Natural killer cell (primary cell): ENCODE data around the gene LIN54. TPM values are rescaled to one million over a fixed set of nuclear protein-coding genes. Genes with fewer than 3 reads are reported as not detected.
"Not testable (repeated sequence)": the region's sequence is repeated elsewhere in the genome, so short reads cannot be mapped to it uniquely, and the experiment has no call there.

Experiments
- ATAC-seq, 3 donors: fragments of 150-1000 bp in 2 of 3; fragments of 200-7000 bp in 1 of 3; cut with Tn5 transposase; 1 replicate in 1 of 3; 2 replicates in 2 of 3; pipeline ENCODE4 v1.10.0; 2021; ENCODE audit warnings: mild to moderate bottlenecking in 2 of 3, moderate library complexity in 2 of 3
- DNase-seq, 2 donors: peaks; one replicate each; pipeline versions ENCODE4 v3.0.0 to v3.0.0-alpha.2; 2013 to 2021; ENCODE audit warnings: mixed read lengths in 1 of 2
- H3K27ac ChIP-seq: one replicate; pipeline ENCODE4 v1.5.1; 2013; ENCODE audit warnings: mild to moderate bottlenecking, low read length
- H3K27me3 ChIP-seq: one replicate; pipeline ENCODE4 v1.6.1; 2013; ENCODE audit warnings: low read length; ENCODE audit not compliant: control insufficient read depth, insufficient read depth
- H3K36me3 ChIP-seq: one replicate; pipeline ENCODE4 v1.6.1; 2013; ENCODE audit warnings: low read length; ENCODE audit not compliant: control insufficient read depth, insufficient read depth
- H3K4me1 ChIP-seq: one replicate; pipeline ENCODE4 v1.6.1; 2013; ENCODE audit warnings: low read length; ENCODE audit not compliant: control insufficient read depth, insufficient read depth
- H3K4me3 ChIP-seq: one replicate; pipeline ENCODE4 v1.5.1; 2013; ENCODE audit warnings: low read length
- H3K9me3 ChIP-seq: one replicate; pipeline ENCODE4 v1.6.1; 2013; ENCODE audit warnings: low read length; ENCODE audit not compliant: control insufficient read depth, insufficient read depth
- H3K27ac Mint-ChIP-seq, 2 donors: one replicate each; pipeline ENCODE4 v1.8.0; 2022; ENCODE audit warnings: mild to moderate bottlenecking in 2 of 2, mixed read lengths in 2 of 2, moderate library complexity in 1 of 2
- H3K27me3 Mint-ChIP-seq, 2 donors: one replicate each; pipeline ENCODE4 v1.8.0; 2022; ENCODE audit warnings: low read depth in 2 of 2, mixed read lengths in 2 of 2
- H3K36me3 Mint-ChIP-seq: one replicate; pipeline ENCODE4 v1.8.0; 2022; ENCODE audit warnings: mixed read lengths
- H3K4me1 Mint-ChIP-seq, 2 donors: one replicate each; pipeline ENCODE4 v1.8.0; 2022; ENCODE audit warnings: mixed read lengths in 2 of 2
- H3K4me3 Mint-ChIP-seq: one replicate; pipeline ENCODE4 v1.8.0; 2022; ENCODE audit warnings: mild to moderate bottlenecking, moderate library complexity, mixed read lengths
- H3K9me3 Mint-ChIP-seq, 2 donors: one replicate each; pipeline ENCODE4 v1.8.0; 2022; ENCODE audit warnings: mixed read lengths in 2 of 2
- CTCF ChIP-seq: fragments of 200-600 bp; IDR thresholded peaks from one replicate; pipeline ENCODE4 v1.8.0; 2022; ENCODE audit warnings: antibody characterized with exemption
- WGBS: methylation state at CpG from one replicate; pipeline ENCODE4 v1.1.7; 2013; ENCODE audit warnings: missing lambda C conversion rate; ENCODE audit not compliant: insufficient coverage; 5-methylcytosine and 5-hydroxymethylcytosine counted together
- intact Hi-C: fragments of 100-400 bp; cut with micrococcal nuclease; formaldehyde crosslinking; loops from one replicate; pipeline ENCODE4 v1.14.2; 2022
- total RNA-seq, 4 donors: library from RNA; stranded (reverse); fragments of 120-200 nt in 1 of 4; gene quantifications; one replicate each; pipeline versions ENCODE4 v1.2.3 to v1.2.4, GENCODE V29; 2013 to 2022

LIN54 gene
- total RNA-seq, 3 donors from 2014 or later (not counting 1 experiment from before 2014, with no cell fraction given) = 16.6 to 20.1 (median 19.3) TPM

- 95% methylated on average over 4 of the region's 5 CpGs for WGBS
- Histone ChIP-seq H3K36me3 (peaks cover 35% of the 10 kb centered on the region), H3K27me3 (no peaks in the 10 kb centered on the region), H3K27ac (no peak overlapping the region), H3K4me3 (no peak overlapping the region), H3K4me1 (no peaks in the 10 kb centered on the region), H3K9me3 (no peaks in the 10 kb centered on the region)
- peaks cover 6% of the 10 kb centered on the region for H3K36me3 Mint-ChIP-seq
- H3K4me3 Mint-ChIP-seq = no peak overlapping the region
- no peak overlapping the region for H3K27ac Mint-ChIP-seq
- no peaks in the 10 kb centered on the region for H3K4me1 Mint-ChIP-seq
- no peak for TF ChIP-seq CTCF
- DNase-seq = no peak
- intact Hi-C loops = no loop called here
- H3K27me3 Mint-ChIP-seq = no peaks in the 10 kb centered on the region
- ATAC-seq = no peak
- no peaks in the 10 kb centered on the region for H3K9me3 Mint-ChIP-seq
These were observed 79.5 kb downstream of the LIN54 start for GRCh38 chr4:82930848-82931755.

GRCh38 chr4:82921795-82922194 lies 88.8 kb downstream of the LIN54 start:
- no peaks in the 10 kb centered on the region for H3K36me3 Mint-ChIP-seq
- ATAC-seq = no peak
- no peaks in the 10 kb centered on the region for H3K27me3 ChIP-seq
- H3K4me1 ChIP-seq = no peaks in the 10 kb centered on the region
- no peak overlapping the region for H3K27ac ChIP-seq
- intact Hi-C loops = no loop called here
- H3K9me3 ChIP-seq = no peaks in the 10 kb centered on the region
- no peak overlapping the region for H3K27ac Mint-ChIP-seq
- no peak for DNase-seq
- no peak overlapping the region for H3K4me3 Mint-ChIP-seq
- peaks cover 4% of the 10 kb centered on the region for H3K36me3 ChIP-seq
- no peak overlapping the region for H3K4me3 ChIP-seq
- TF ChIP-seq CTCF = no peak
- no peaks in the 10 kb centered on the region for H3K4me1 Mint-ChIP-seq
- no peaks in the 10 kb centered on the region for H3K9me3 Mint-ChIP-seq
- H3K27me3 Mint-ChIP-seq = no peaks in the 10 kb centered on the region

GRCh38 chr4:82919386-82919785 lies 91.2 kb downstream of the LIN54 start:
- DNase-seq = no peak
- Mint-ChIP-seq H3K4me3 (no peak overlapping the region), H3K27ac (no peak overlapping the region), H3K27me3 (no peaks in the 10 kb centered on the region), H3K9me3 (no peaks in the 10 kb centered on the region), H3K4me1 (no peaks in the 10 kb centered on the region), H3K36me3 (no peaks in the 10 kb centered on the region)
- Histone ChIP-seq H3K27me3 (no peaks in the 10 kb centered on the region), H3K9me3 (no peaks in the 10 kb centered on the region), H3K27ac (no peak overlapping the region), H3K4me3 (no peak overlapping the region), H3K36me3 (peaks cover 4% of the 10 kb centered on the region), H3K4me1 (no peaks in the 10 kb centered on the region)
- 100% methylated on average over 2 of the region's 2 CpGs for WGBS
- no peak for TF ChIP-seq CTCF
- ATAC-seq = no peak
- intact Hi-C loops = no loop called here

GRCh38 chr4:82918091-82918490 lies 92.5 kb downstream of the LIN54 start:
- H3K4me3 ChIP-seq = no peak overlapping the region
- DNase-seq (no peak), ATAC-seq (no peak)
- no peaks in the 10 kb centered on the region for H3K9me3 ChIP-seq
- Mint-ChIP-seq H3K36me3 (no peaks in the 10 kb centered on the region), H3K4me1 (no peaks in the 10 kb centered on the region), H3K27ac (no peak overlapping the region), H3K4me3 (no peak overlapping the region), H3K27me3 (no peaks in the 10 kb centered on the region), H3K9me3 (no peaks in the 10 kb centered on the region)
- no peak overlapping the region for H3K27ac ChIP-seq
- TF ChIP-seq CTCF = no peak
- 96% methylated on average over 7 of the region's 7 CpGs for WGBS
- no peaks in the 10 kb centered on the region for H3K27me3 ChIP-seq
- no peaks in the 10 kb centered on the region for H3K4me1 ChIP-seq
- intact Hi-C loops = no loop called here
- H3K36me3 ChIP-seq = peaks cover 4% of the 10 kb centered on the region

- H3K9me3 ChIP-seq, H3K36me3 Mint-ChIP-seq, DNase-seq, H3K27me3 ChIP-seq, H3K36me3 ChIP-seq, H3K4me3 Mint-ChIP-seq, H3K27ac ChIP-seq, H3K27me3 Mint-ChIP-seq, H3K4me3 ChIP-seq, H3K9me3 Mint-ChIP-seq, H3K4me1 ChIP-seq, H3K4me1 Mint-ChIP-seq, ATAC-seq, intact Hi-C loops, H3K27ac Mint-ChIP-seq: not testable (repeated sequence)
- 100% methylated on average over 2 of the region's 2 CpGs for WGBS
These were observed 96.7 kb downstream of the LIN54 start for GRCh38 chr4:82913968-82914367.
